OCI-LY3 (cell line): ENCODE measurements around the gene PSMF1.

Experiments used
- H2AFZ ChIP-seq: fragments of 200-600, 300-600 bp; shearing (Covaris generic); 2 replicates; pipeline ENCODE4 v1.6.0; 2014; ENCODE audit warnings: antibody characterized with exemption, low read depth, low read length
- H3K27ac ChIP-seq: fragments of 200-600, 300-600 bp; sonication (generic); 2 replicates; pipeline ENCODE4 v1.5.1; 2014; ENCODE audit warnings: mild to moderate bottlenecking, low read length, moderate library complexity, mixed read lengths
- H3K27me3 ChIP-seq: fragments of 200-600, 300-600 bp; sonication (generic); 2 replicates; pipeline ENCODE4 v1.6.1; 2014; ENCODE audit warnings: low read depth, low read length, mixed read lengths
- H3K36me3 ChIP-seq: fragments of 200-600, 300-600 bp; sonication (generic); replicated peaks from 2 replicates; pipeline ENCODE3; 2014; ENCODE audit warnings: low read depth, low read length, mixed read lengths
- H3K4me1 ChIP-seq: fragments of 300-600, 200-600 bp; sonication (generic); 2 replicates; pipeline ENCODE4 v1.6.1; 2014; ENCODE audit warnings: low read length, mixed read lengths
- H3K4me2 ChIP-seq: fragments of 200-600, 300-600 bp; sonication (generic); 2 replicates; pipeline ENCODE4 v1.6.1; 2014; ENCODE audit warnings: low read length, mixed read lengths
- H3K4me3 ChIP-seq: fragments of 300-600, 200-600 bp; sonication (generic); 2 replicates; pipeline ENCODE4 v1.5.1; 2014; ENCODE audit warnings: antibody characterized with exemption, mild to moderate bottlenecking, low read length, moderate library complexity
- H3K79me2 ChIP-seq: fragments of 300-600, 200-600 bp; shearing (Covaris generic); 2 replicates; pipeline ENCODE4 v1.6.1; 2014; ENCODE audit warnings: mild to moderate bottlenecking, low read length, mixed read lengths
- H3K9ac ChIP-seq: fragments of 300-600, 200-600 bp; shearing (Covaris generic); 2 replicates; pipeline ENCODE4 v1.6.0; 2014; ENCODE audit warnings: mild to moderate bottlenecking, low read length, moderate library complexity
- H3K9me3 ChIP-seq: fragments of 200-600, 300-600 bp; shearing (Covaris generic); 2 replicates; pipeline ENCODE4 v1.6.1; 2014; ENCODE audit warnings: low read length, mixed read lengths; ENCODE audit not compliant: insufficient read depth
- H4K20me1 ChIP-seq: fragments of 200-600, 300-600 bp; sonication (generic); 2 replicates; pipeline ENCODE4 v1.6.1; 2016; ENCODE audit warnings: low read length, mixed read lengths; ENCODE audit not compliant: insufficient read depth
- CTCF ChIP-seq: fragments of 200-600, 300-600 bp; sonication (generic); IDR thresholded peaks from 2 replicates; pipeline ENCODE4 v1.5.1; 2014; ENCODE audit warnings: antibody characterized with exemption, low read length, low read depth
- EZH2phosphoT487 ChIP-seq: fragments of 200-600 bp; shearing (Covaris generic); IDR thresholded peaks from 2 replicates; pipeline ENCODE4 v1.6.1; 2018; ENCODE audit warnings: antibody characterized with exemption, mixed run types, low read depth

Gene PSMF1

GRCh38 chr20:1165521-1165920 lies 47.1 kb downstream of the PSMF1 start:
- no peak overlapping the region for H3K27ac ChIP-seq
- H3K4me1 ChIP-seq, result no peaks in the 10 kb centered on the region
- H3K9ac ChIP-seq, result no peak overlapping the region
- H3K9me3 ChIP-seq, result no peaks in the 10 kb centered on the region
- no peaks in the 10 kb centered on the region for H3K27me3 ChIP-seq
- no peak overlapping the region for H2AFZ ChIP-seq
- no peak overlapping the region for H3K4me3 ChIP-seq
- TF ChIP-seq EZH2phosphoT487 (no peak), CTCF (no peak)
- H4K20me1 ChIP-seq, result peaks cover 3% of the 10 kb centered on the region; the same call in 1 of the 2 replicates
- H3K36me3 ChIP-seq, result peaks cover 68% of the 10 kb centered on the region
- no peaks in the 10 kb centered on the region for H3K79me2 ChIP-seq
- no peak overlapping the region for H3K4me2 ChIP-seq

GRCh38 chr20:1165941-1166340 lies 47.5 kb downstream of the PSMF1 start:
- Histone ChIP-seq H3K27me3 (no peaks in the 10 kb centered on the region), H4K20me1 (peaks cover 7% of the 10 kb centered on the region; the same call in 1 of the 2 replicates), H3K4me1 (no peaks in the 10 kb centered on the region), H2AFZ (no peak overlapping the region), H3K36me3 (peaks cover 66% of the 10 kb centered on the region), H3K79me2 (no peaks in the 10 kb centered on the region), H3K9me3 (no peaks in the 10 kb centered on the region), H3K27ac (no peak overlapping the region), H3K4me3 (no peak overlapping the region), H3K9ac (no peak overlapping the region), H3K4me2 (no peak overlapping the region)
- TF ChIP-seq CTCF (no peak), EZH2phosphoT487 (no peak)

GRCh38 chr20:1166948-1167720 lies 48.7 kb downstream of the PSMF1 start:
- no peak overlapping the region for H3K27ac ChIP-seq
- H3K27me3 ChIP-seq, result no peaks in the 10 kb centered on the region
- no peak overlapping the region for H2AFZ ChIP-seq
- H3K9me3 ChIP-seq, result no peaks in the 10 kb centered on the region
- H3K4me2 ChIP-seq, result no peak overlapping the region
- H3K4me3 ChIP-seq, result no peak overlapping the region
- peaks cover 62% of the 10 kb centered on the region for H3K36me3 ChIP-seq
- H3K4me1 ChIP-seq, result no peaks in the 10 kb centered on the region
- H3K79me2 ChIP-seq, result no peaks in the 10 kb centered on the region
- H4K20me1 ChIP-seq, result peaks cover 15% of the 10 kb centered on the region; the same call in 1 of the 2 replicates
- H3K9ac ChIP-seq, result no peak overlapping the region
- TF ChIP-seq CTCF (no peak), EZH2phosphoT487 (no peak)

DNA sequence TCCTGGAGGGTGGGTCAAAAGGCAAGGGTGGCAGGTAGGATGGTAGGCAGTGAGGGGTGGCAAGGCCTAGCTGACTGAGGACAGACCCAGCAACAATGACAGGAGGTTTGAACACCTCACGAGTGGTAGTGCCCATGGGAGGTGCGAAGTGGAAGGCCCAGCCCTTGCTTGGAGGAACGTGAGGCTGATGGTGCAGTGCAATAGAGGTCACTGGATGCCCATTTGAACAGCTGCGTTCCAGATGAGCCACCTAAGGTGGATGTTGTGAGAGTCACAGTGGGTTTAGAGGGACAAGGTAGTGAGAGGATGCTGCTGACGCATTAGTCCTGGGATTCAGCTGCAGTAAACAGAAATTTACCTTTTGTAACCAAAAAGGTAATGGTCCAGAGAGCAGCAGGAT lies 50.8 kb downstream of the PSMF1 start:
- Histone ChIP-seq H3K27me3 (no peaks in the 10 kb centered on the region), H3K4me2 (no peak overlapping the region)

More for the DNA sequence above, 50.8 kb downstream of the PSMF1 start:
- Histone ChIP-seq H3K27ac (no peak overlapping the region), H3K4me3 (no peak overlapping the region), H3K4me1 (no peaks in the 10 kb centered on the region), H3K79me2 (no peaks in the 10 kb centered on the region), H3K36me3 (peaks cover 64% of the 10 kb centered on the region), H2AFZ (no peak overlapping the region), H4K20me1 (peaks cover 15% of the 10 kb centered on the region; the same call in 1 of the 2 replicates), H3K9ac (no peak overlapping the region), H3K9me3 (no peaks in the 10 kb centered on the region)
- TF ChIP-seq EZH2phosphoT487, result no peak
- no peak for TF ChIP-seq CTCF
